ENCODE measurements around the gene RCOR2.

DNA sequence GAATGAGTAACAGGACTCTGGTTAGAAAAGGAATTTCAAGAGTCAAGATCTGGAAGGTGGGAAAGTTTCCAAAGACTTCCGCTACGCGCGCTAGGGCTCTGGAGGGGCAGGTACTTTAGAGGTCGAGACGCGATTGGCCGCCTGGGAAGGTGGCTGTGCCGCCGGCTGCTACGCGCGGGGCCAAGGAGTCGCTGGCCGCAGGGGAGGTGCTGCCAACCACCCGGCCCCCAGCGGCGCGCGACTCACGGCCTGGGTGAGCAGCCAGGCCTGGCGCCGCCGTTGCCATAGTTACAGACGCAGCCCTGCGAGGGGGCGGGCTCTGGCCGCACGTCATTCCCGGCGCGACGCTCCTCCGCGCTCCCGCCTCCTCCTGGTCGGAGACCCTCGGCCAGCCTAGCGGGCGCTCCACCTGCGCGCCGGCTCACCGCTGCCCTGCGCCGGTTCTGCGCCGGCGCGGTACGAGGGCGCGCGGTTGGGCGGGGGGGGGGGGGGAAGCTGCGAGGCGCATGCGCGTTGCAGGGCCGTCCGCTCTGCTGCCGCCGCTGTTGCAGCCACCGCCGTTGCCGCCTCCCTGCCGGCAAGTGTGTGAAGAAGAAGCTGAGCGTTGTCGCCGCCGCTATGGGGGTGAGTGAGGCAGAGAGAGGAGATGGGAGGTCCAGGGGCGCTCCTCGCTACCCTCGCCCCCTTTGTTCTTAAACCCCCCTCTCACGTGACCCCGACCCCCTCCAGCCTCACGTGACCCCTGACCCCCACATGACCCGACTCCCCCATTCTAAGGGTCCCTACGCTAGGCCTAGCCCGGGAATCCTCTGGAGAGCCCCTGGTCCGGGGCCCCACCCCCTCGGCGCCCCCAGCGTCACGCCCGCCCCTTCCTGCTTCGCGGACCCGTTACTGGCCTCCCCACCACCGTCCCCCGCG lies 21.8 kb upstream of the RCOR2 start, which contains the start of gene NAA40:
- TF ChIP-seq CTCF (IDR thresholded peaks at IDR 0.05) (peak in 1 of 3 experiments; percentile 10), POLR2A (IDR thresholded peaks at IDR 0.05) (no peak), POLR2AphosphoS5 (IDR thresholded peaks at IDR 0.05; ENCODE audit: insufficient read depth in 1 of 2, low read depth in 1 of 2) (peak in 1 of 2 donors; percentile 41)

All from vagina (tissue), 2 donors.